BJ (cell line): Measurements from ENCODE around the gene UBTD1. TPM values are rescaled to one million over a fixed set of nuclear protein-coding genes. Genes with fewer than 3 reads are reported as not detected.

ENCODE experiments used
- CTCF ChIA-PET: fragments of 350-600 bp; formaldehyde crosslinking; extraction: SDS; loops from one replicate; lab custom pipeline; 2021; ENCODE audit warnings: antibody characterized with exemption, inconsistent platforms; lab: Yijun Ruan, JAX
- POLR2A ChIA-PET: fragments of 300-600 bp; sonication (Branson Sonifier 250); formaldehyde crosslinking; extraction: SDS; loops from one replicate; lab custom pipeline; 2021; ENCODE audit warnings: antibody characterized with exemption; lab: Charles Lee
- DNase-seq: peaks from one replicate; pipeline ENCODE4 v3.0.0-alpha.2; 2011; ENCODE audit warnings: low read depth
- H3K27me3 ChIP-seq: 2 replicates; pipeline ENCODE4 v1.6.0; 2011; ENCODE audit warnings: low read length; ENCODE audit not compliant: control insufficient read depth, insufficient read depth
- H3K36me3 ChIP-seq: 2 replicates; pipeline ENCODE4 v1.5.1; 2011; ENCODE audit warnings: low read length; ENCODE audit not compliant: control insufficient read depth, insufficient read depth
- H3K4me3 ChIP-seq: 2 replicates; pipeline ENCODE4 v1.5.1; 2011; ENCODE audit warnings: low read depth, mild to moderate bottlenecking, control low read depth, low read length
- polyA plus RNA-seq: library from polyadenylated mRNA; depleted of rRNA; stranded (reverse); fragments of >200 nt; gene quantifications from 2 replicates; pipeline ENCODE4 v1.2.3, GENCODE V29; 2011
- TF ChIP-seq, protein P1 (sequence below): IDR thresholded peaks from 2 replicates; pipeline ENCODE4 v1.5.1; 2011; ENCODE audit warnings: low read depth, mild to moderate bottlenecking, control low read depth, inconsistent platforms, low read length, moderate library complexity; ENCODE audit not compliant: insufficient read depth

UBTD1 gene
- polyA plus RNA-seq, 1 experiment = 39.0 TPM

DNA sequence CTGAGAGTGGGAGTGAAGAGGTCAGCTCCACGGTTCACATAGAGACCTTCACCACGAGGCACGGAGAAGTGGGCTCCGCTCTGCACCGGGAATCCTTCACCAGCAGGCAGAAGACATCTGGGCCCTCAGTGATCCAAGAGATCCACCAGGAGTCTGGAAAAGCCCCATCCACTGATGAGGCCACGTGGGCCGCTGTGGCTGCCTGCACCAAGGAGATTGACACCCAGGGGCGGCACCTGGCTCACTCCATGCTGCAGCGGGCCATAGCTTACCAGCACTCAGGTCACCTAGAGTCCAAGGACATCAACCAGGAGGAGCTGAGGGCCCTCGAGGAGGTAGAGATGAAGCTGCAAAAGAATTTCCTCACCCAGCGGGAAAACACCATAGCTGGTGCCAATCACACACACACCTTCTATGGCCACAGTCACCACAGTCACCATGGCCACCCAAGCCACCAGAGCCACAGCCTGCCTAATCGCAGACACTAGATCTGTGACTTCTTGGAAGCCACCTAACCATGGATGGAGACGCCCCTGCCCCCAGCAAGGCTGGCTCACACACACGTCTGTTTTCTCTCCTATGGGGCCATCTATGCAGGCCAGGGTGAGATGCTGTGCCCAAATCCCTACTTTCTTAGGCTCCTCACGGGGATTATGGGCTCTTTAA, 91.5 kb downstream of the UBTD1 start:
- TF ChIP-seq, protein P1, sequence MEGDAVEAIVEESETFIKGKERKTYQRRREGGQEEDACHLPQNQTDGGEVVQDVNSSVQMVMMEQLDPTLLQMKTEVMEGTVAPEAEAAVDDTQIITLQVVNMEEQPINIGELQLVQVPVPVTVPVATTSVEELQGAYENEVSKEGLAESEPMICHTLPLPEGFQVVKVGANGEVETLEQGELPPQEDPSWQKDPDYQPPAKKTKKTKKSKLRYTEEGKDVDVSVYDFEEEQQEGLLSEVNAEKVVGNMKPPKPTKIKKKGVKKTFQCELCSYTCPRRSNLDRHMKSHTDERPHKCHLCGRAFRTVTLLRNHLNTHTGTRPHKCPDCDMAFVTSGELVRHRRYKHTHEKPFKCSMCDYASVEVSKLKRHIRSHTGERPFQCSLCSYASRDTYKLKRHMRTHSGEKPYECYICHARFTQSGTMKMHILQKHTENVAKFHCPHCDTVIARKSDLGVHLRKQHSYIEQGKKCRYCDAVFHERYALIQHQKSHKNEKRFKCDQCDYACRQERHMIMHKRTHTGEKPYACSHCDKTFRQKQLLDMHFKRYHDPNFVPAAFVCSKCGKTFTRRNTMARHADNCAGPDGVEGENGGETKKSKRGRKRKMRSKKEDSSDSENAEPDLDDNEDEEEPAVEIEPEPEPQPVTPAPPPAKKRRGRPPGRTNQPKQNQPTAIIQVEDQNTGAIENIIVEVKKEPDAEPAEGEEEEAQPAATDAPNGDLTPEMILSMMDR = no peak
- no peak overlapping the region for H3K4me3 ChIP-seq
- POLR2A ChIA-PET = no interaction called here

DNA sequence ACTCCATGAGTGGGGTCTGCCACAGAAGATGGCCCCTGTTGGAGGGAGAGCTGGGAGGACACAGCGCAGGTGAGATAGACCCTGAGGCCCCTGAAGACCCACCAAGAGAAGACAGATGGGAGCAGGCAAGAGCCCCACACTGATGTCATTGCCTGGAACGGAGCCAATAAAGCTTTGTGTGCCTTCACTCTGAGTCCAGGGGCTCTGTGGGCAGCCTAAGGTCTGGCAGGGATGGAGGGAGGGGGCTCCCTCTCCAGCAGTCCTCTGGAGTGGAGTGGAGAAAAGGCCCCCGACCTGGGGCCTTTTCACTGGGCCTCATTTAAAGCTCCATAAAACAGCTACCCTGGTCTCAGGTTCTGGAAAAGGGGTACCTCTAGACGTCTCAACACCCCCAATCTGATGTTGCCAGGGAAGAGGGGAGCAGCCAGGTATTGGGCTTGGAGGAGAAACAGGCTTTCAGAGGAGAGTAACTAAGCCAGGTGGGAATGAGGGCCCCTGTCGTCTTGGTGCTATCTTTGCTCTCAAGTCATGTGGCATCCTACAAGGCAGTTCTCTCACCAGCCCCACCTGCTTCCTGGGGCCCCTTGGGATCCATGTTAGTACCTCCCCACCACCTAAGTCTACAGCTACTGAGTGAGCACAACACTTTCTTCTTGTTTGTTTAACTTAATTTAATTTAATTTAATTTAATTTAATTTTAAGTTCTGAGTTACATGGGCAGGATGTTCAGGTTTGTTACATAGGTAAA, 92.2 kb downstream of the UBTD1 start:
- Histone ChIP-seq H3K4me3 (no peak overlapping the region), H3K27me3 (no peaks in the 10 kb centered on the region), H3K36me3 (no peaks in the 10 kb centered on the region)
- CTCF ChIA-PET = interaction anchor here (0.5 to 2.5 kb wide), 3 partner anchors 17 to 186 kb away, joined by 3 to 9 read pairs (median 5); partner anchors contain the start of gene ANKRD2
- POLR2A ChIA-PET = no interaction called here
- TF ChIP-seq, protein P1 = no peak
- DNase-seq = no peak

More for the DNA sequence above, 91.5 kb downstream of the UBTD1 start:
- DNase-seq = no peak
- Histone ChIP-seq H3K36me3 (no peaks in the 10 kb centered on the region), H3K27me3 (no peaks in the 10 kb centered on the region)
- CTCF ChIA-PET = interaction anchor here (0.8 to 2.5 kb wide), 5 partner anchors 15 to 19 kb away, joined by 3 to 9 read pairs (median 3); partner anchors contain the start of gene ANKRD2

DNA sequence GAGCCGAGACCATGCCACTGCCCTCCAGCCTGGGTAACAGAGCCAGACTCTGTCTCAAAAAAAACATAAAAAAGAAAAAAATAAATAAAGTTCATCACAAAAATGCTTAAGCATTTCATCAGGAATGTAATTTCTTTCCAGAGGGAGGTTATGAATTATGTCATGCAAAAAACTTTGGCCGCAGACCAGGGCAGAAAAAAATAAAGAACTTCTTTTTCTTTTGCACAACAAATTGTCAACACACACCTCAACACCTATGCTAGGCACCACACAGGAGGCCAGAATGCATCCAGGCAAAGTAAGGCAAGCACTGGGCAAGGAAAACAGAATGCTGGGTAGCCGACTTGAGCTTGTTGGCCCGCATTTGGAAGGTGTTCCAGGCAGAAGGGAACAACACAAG, 94.7 kb downstream of the UBTD1 start:
- Histone ChIP-seq H3K4me3 (no peak overlapping the region), H3K27me3 (no peaks in the 10 kb centered on the region), H3K36me3 (no peaks in the 10 kb centered on the region)
- POLR2A ChIA-PET = no interaction called here
- DNase-seq = no peak
- CTCF ChIA-PET = interaction anchor here (1.1 kb wide), 1 partner anchor 18 kb away, joined by 3 read pairs; no protein-coding TSS in a partner anchor
- TF ChIP-seq, protein P1 = no peak

DNA sequence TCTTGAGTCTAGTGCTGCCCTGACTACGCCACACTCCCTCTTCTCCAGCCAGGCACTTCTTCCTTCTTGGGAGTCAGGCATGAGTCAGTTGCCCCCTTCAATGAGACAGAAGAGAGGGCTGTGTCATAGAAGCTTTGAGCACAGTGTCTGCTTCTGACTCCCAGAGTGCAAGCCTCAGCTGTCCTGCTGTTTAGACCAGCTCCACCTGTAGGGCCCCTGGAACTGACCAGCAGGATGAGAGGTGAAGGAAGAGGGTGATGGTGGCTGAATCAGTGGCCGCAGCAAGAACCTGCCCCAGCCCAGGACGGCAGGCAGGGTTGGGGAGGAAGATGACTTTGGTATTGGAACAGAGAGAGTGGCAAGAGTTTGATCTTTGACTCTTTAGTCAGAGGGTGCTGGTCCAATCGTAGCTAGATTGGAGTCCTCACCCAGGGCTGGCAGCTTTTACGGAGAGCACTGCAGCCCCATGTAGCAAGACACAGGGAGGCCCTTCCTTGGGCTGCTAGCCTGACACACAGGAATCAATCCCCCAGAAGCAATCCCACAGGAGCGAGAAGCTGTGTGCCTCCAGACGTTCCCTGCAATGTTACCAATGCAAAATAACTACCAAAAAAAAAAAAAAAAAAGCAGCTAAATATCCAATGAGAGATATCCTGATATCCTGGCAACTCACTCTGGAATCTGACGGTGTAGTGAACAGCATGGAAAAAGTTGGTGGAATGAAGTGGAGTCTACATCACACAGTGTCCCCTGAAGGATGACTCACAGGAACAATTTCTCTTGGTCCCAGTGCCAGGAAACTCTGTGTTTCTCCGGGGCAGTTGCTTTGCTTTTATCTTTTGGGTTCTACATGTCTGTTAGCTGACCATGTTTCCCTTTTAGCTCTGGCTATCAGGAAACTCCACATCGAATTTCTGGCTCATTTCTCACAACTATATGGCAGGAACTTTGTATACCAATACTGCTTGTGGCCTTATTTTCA, 97.7 kb downstream of the UBTD1 start:
- Histone ChIP-seq H3K4me3 (no peak overlapping the region), H3K27me3 (no peaks in the 10 kb centered on the region), H3K36me3 (no peaks in the 10 kb centered on the region)
- ChIA-PET CTCF (interaction anchor here (0.7 to 2.1 kb wide), 4 partner anchors 16 to 141 kb away, joined by 3 to 8 read pairs (median 6); partner anchors contain the start of gene ANKRD2), POLR2A (interaction anchor here (0.6 to 0.7 kb wide), 2 partner anchors 22 to 572 kb away, joined by 5 read pairs; no protein-coding TSS in a partner anchor)
- peak; percentile 55 for DNase-seq
- TF ChIP-seq, protein P1 = 0 out of 2 replicates have a peak, but pooled peaks have one; percentile 6
